Neural progenitor cell (in vitro differentiated cells): ENCODE measurements around the gene NHLRC1. TPM values are rescaled to one million over a fixed set of nuclear protein-coding genes. Genes with fewer than 3 reads are reported as not detected.

Experiments
- DNase-seq: peaks from one replicate; pipeline ENCODE4 v3.0.0-alpha.2; 2016; ENCODE audit warnings: low spot score
- H2AFZ ChIP-seq: fragments of 200-600 bp; sonication (generic); replicated peaks from 2 replicates; pipeline ENCODE4 v1.6.1; 2016; ENCODE audit warnings: antibody characterized with exemption
- H3F3A ChIP-seq: fragments of 200-600 bp; sonication (generic); 2 replicates; pipeline ENCODE4 v1.6.1; 2016; ENCODE audit warnings: antibody characterized with exemption, low read depth
- H3K27ac ChIP-seq: fragments of 200-600 bp; sonication (generic); 2 replicates; pipeline ENCODE4 v1.5.1; 2016; ENCODE audit warnings: mild to moderate bottlenecking
- H3K27me3 ChIP-seq: fragments of 200-600 bp; sonication (generic); 2 replicates; pipeline ENCODE4 v1.6.1; 2016; ENCODE audit warnings: mild to moderate bottlenecking, moderate library complexity
- H3K36me3 ChIP-seq: fragments of 200-600 bp; sonication (generic); 2 replicates; pipeline ENCODE4 v1.5.1; 2016
- H3K4me1 ChIP-seq: fragments of 200-600 bp; sonication (generic); 2 replicates; pipeline ENCODE4 v1.6.1; 2016; ENCODE audit warnings: mixed run types
- H3K4me2 ChIP-seq: fragments of 200-600 bp; sonication (generic); 2 replicates; pipeline ENCODE4 v1.6.1; 2016
- H3K4me3 ChIP-seq: fragments of 200-600 bp; sonication (generic); 2 replicates; pipeline ENCODE4 v1.5.1; 2016
- H3K79me2 ChIP-seq: fragments of 200-600 bp; sonication (generic); 2 replicates; pipeline ENCODE4 v1.6.1; 2016; ENCODE audit warnings: low read depth
- H3K9ac ChIP-seq: fragments of 200-600 bp; sonication (generic); 2 replicates; pipeline ENCODE4 v1.6.1; 2016
- H3K9me3 ChIP-seq: fragments of 200-600 bp; sonication (generic); 2 replicates; pipeline ENCODE4 v1.5.1; 2016; ENCODE audit warnings: low read depth
- H4K20me1 ChIP-seq: fragments of 200-600 bp; sonication (generic); 2 replicates; pipeline ENCODE4 v1.6.1; 2016; ENCODE audit warnings: low read depth
- H3K27ac Mint-ChIP-seq: 3 replicates; pipeline ENCODE4 v1.8.0; 2021; ENCODE audit warnings: mixed read lengths
- H3K27me3 Mint-ChIP-seq: 2 replicates; pipeline ENCODE4 v1.8.0; 2022; ENCODE audit warnings: low read depth, mild to moderate bottlenecking, inconsistent platforms, moderate library complexity, mixed read lengths; ENCODE audit not compliant: insufficient read depth
- H3K36me3 Mint-ChIP-seq: 3 replicates; pipeline ENCODE4 v1.8.0; 2021; ENCODE audit warnings: mixed read lengths
- H3K4me1 Mint-ChIP-seq: 3 replicates; pipeline ENCODE4 v1.8.0; 2021; ENCODE audit warnings: mixed read lengths
- H3K4me3 Mint-ChIP-seq: 3 replicates; pipeline ENCODE4 v1.8.0; 2021; ENCODE audit warnings: mild to moderate bottlenecking, moderate library complexity, mixed read lengths
- H3K9me3 Mint-ChIP-seq: 3 replicates; pipeline ENCODE4 v1.8.0; 2020; ENCODE audit warnings: mixed read lengths
- CTCF ChIP-seq: fragments of 200-600 bp; sonication (generic); IDR thresholded peaks from 2 replicates; pipeline ENCODE4 v1.5.1; 2017; ENCODE audit warnings: antibody characterized with exemption, mild to moderate bottlenecking
- EZH2 ChIP-seq: fragments of 200-600 bp; sonication (generic); IDR thresholded peaks from 2 replicates; pipeline ENCODE4 v1.6.1; 2017; ENCODE audit warnings: antibody characterized with exemption, mild to moderate bottlenecking, moderate library complexity
- EZH2phosphoT487 ChIP-seq: fragments of 200-600 bp; sonication (generic); IDR thresholded peaks from 2 replicates; pipeline ENCODE4 v1.6.1; 2017; ENCODE audit warnings: antibody characterized with exemption
- total RNA-seq: library from RNA; depleted of rRNA; stranded (reverse); fragments of >200 nt; gene quantifications from 2 replicates; pipeline ENCODE4 v1.2.3, GENCODE V29; 2015; ENCODE audit warnings: low replicate concordance

Gene NHLRC1
- total RNA-seq, 1 donor from 2014 or later = not detected

GRCh38 chr6:18081025-18081668 lies 41.3 kb downstream of the NHLRC1 start:
- Histone ChIP-seq H3K4me2 (no peak overlapping the region), H3K4me3 (no peak overlapping the region), H3K36me3 (no peaks in the 10 kb centered on the region), H4K20me1 (no peaks in the 10 kb centered on the region), H2AFZ (no peak overlapping the region), H3K79me2 (no peaks in the 10 kb centered on the region), H3K27ac (no peak overlapping the region), H3K9me3 (no peaks in the 10 kb centered on the region), H3K27me3 (no peaks in the 10 kb centered on the region), H3F3A (no peaks in the 10 kb centered on the region), H3K9ac (no peak overlapping the region), H3K4me1 (no peaks in the 10 kb centered on the region)
- Mint-ChIP-seq H3K9me3 (no peaks in the 10 kb centered on the region), H3K36me3 (no peaks in the 10 kb centered on the region), H3K4me1 (no peaks in the 10 kb centered on the region), H3K27ac (no peak overlapping the region), H3K27me3 (peaks cover 3% of the 10 kb centered on the region), H3K4me3 (no peak overlapping the region)
- no peak for TF ChIP-seq CTCF
- no peak for TF ChIP-seq EZH2phosphoT487
- TF ChIP-seq EZH2 = no peak
- no peak for DNase-seq

- H4K20me1 ChIP-seq = no peaks in the 10 kb centered on the region
- no peak for TF ChIP-seq EZH2
- TF ChIP-seq CTCF = no peak
- TF ChIP-seq EZH2phosphoT487 = no peak
- H2AFZ ChIP-seq = no peak overlapping the region
- Mint-ChIP-seq H3K36me3 (peaks cover 2% of the 10 kb centered on the region), H3K27ac (no peak overlapping the region), H3K9me3 (no peaks in the 10 kb centered on the region), H3K27me3 (peaks cover 3% of the 10 kb centered on the region), H3K4me1 (no peaks in the 10 kb centered on the region), H3K4me3 (no peak overlapping the region)
- H3K27ac ChIP-seq = no peak overlapping the region
- H3K9me3 ChIP-seq = no peaks in the 10 kb centered on the region
- H3K4me2 ChIP-seq = no peak overlapping the region
- H3K9ac ChIP-seq = no peak overlapping the region
- no peaks in the 10 kb centered on the region for H3K27me3 ChIP-seq
- no peaks in the 10 kb centered on the region for H3K79me2 ChIP-seq
- DNase-seq = no peak
- no peaks in the 10 kb centered on the region for H3K4me1 ChIP-seq
- no peak overlapping the region for H3K4me3 ChIP-seq
- H3F3A ChIP-seq = no peaks in the 10 kb centered on the region
- H3K36me3 ChIP-seq = no peaks in the 10 kb centered on the region
These were observed 41.9 kb downstream of the NHLRC1 start for GRCh38 chr6:18080544-18080943.

GRCh38 chr6:18078866-18079265 lies 43.6 kb downstream of the NHLRC1 start:
- H3K36me3 Mint-ChIP-seq = peaks cover 2% of the 10 kb centered on the region
- no peaks in the 10 kb centered on the region for H3K9me3 ChIP-seq
- no peak overlapping the region for H3K4me3 ChIP-seq
- TF ChIP-seq EZH2 (no peak), CTCF (no peak), EZH2phosphoT487 (no peak)
- no peaks in the 10 kb centered on the region for H3K27me3 ChIP-seq
- no peak overlapping the region for H3K4me3 Mint-ChIP-seq
- peaks cover 3% of the 10 kb centered on the region for H3K27me3 Mint-ChIP-seq
- peaks cover 7% of the 10 kb centered on the region for H3K9me3 Mint-ChIP-seq
- no peaks in the 10 kb centered on the region for H3F3A ChIP-seq
- DNase-seq = no peak
- H3K79me2 ChIP-seq = no peaks in the 10 kb centered on the region
- H3K36me3 ChIP-seq = no peaks in the 10 kb centered on the region
- H3K27ac Mint-ChIP-seq = no peak overlapping the region
- H3K4me2 ChIP-seq = no peak overlapping the region
- H2AFZ ChIP-seq = no peak overlapping the region
- no peaks in the 10 kb centered on the region for H4K20me1 ChIP-seq
- H3K4me1 Mint-ChIP-seq = no peaks in the 10 kb centered on the region
- H3K9ac ChIP-seq = no peak overlapping the region
- H3K27ac ChIP-seq = no peak overlapping the region
- H3K4me1 ChIP-seq = no peaks in the 10 kb centered on the region
